ENCODE measurements around the gene ASPHD2.

Gene ASPHD2

GRCh38 chr22:26442086-26442756, 13.2 kb downstream of the ASPHD2 start:
- no peak for DNase-seq (ENCODE audit: low read depth, low spot score)

GRCh38 chr22:26443901-26444690, 15.0 kb downstream of the ASPHD2 start:
- no peak overlapping the region for H3K4me3 ChIP-seq (ENCODE audit: low read length)
- no peak for DNase-seq (ENCODE audit: low read depth, low spot score)

More at GRCh38 chr22:26442086-26442756, 13.2 kb downstream of the ASPHD2 start:
- no peak overlapping the region for H3K4me3 ChIP-seq (ENCODE audit: low read length)

- no peak overlapping the region for H3K4me3 ChIP-seq (ENCODE audit: low read length)
- DNase-seq (ENCODE audit: low read depth, low spot score) = no peak
Measured at GRCh38 chr22:26444777-26445176, 15.7 kb downstream of the ASPHD2 start.

GRCh38 chr22:26445577-26446275, 16.7 kb downstream of the ASPHD2 start:
- H3K4me3 ChIP-seq (ENCODE audit: low read length) = no peak overlapping the region
- DNase-seq (ENCODE audit: low read depth, low spot score) = no peak

GRCh38 chr22:26446808-26447515, 17.9 kb downstream of the ASPHD2 start:
- no peak for DNase-seq (ENCODE audit: low read depth, low spot score)
- no peak overlapping the region for H3K4me3 ChIP-seq (ENCODE audit: low read length)

GRCh38 chr22:26447584-26448329, 18.7 kb downstream of the ASPHD2 start:
- no peak for DNase-seq (ENCODE audit: low read depth, low spot score)
- no peak overlapping the region for H3K4me3 ChIP-seq (ENCODE audit: low read length)

GRCh38 chr22:26448334-26448733, 19.3 kb downstream of the ASPHD2 start:
- H3K4me3 ChIP-seq (ENCODE audit: low read length) = no peak overlapping the region
- DNase-seq (ENCODE audit: low read depth, low spot score) = no peak

DNA sequence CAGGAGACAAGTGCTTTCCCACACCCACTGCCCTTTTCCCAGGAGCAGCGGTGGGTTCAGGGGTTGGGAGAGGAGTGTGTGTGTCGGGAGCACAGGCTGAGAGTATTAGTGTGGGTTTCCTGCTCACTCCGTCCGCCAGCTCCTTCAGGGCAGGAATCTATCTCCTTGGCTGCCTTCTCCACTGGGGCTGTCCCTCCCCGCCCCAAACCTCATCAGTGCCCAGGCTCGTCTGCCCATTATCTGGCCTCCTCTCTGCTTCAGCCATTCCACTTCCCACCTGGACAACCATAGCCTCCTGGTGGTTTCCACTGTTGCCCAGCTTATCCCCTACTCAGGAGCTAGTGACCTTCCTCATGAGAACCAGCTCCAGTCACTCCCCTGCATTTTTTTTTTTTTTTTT, 19.9 kb downstream of the ASPHD2 start:
- H3K4me3 ChIP-seq (ENCODE audit: low read length) = no peak overlapping the region
- no peak for DNase-seq (ENCODE audit: low read depth, low spot score)

- no peak overlapping the region for H3K4me3 ChIP-seq (ENCODE audit: low read length)
- DNase-seq (ENCODE audit: low read depth, low spot score) = no peak
Measured at GRCh38 chr22:26450453-26451185, 21.6 kb downstream of the ASPHD2 start.

DNA sequence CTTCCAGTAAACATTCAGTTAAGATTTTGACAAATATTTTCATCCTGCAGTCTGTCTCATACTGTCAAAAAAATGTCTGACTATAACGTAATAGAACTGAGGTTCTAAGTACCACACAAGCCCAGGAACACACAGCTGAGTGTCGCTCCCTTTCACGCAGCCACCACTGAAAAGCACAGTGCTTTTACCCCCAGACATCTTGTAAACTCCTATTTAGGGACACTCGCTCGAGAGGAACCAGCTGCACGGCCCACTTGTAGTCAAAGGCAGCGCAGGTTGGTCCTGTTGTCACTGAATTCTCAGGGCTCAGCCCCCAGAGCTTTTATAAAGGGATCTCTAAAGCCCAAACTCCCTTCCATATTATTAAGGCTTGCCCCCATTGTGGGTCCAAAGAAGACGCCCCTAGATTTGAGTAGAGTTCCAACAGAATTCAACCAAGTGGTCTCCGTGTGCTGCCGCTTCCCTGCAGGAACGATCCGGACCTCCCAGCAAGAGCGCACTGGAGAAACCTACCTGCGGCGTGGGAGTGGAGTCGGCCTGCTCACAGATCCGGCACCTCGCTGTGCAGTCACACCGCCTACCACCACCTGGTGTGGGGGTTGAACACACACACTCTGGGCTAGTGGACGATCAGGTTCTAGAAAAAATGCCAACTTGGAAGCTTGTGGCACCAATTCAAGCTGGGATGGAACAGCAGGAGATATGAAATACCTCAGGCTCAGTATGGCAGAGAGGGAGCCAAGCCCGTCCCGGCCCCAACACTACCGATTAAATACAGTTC, 23.4 kb downstream of the ASPHD2 start:
- H3K4me3 ChIP-seq (ENCODE audit: low read length) = no peak overlapping the region
- no peak for DNase-seq (ENCODE audit: low read depth, low spot score)

DNA sequence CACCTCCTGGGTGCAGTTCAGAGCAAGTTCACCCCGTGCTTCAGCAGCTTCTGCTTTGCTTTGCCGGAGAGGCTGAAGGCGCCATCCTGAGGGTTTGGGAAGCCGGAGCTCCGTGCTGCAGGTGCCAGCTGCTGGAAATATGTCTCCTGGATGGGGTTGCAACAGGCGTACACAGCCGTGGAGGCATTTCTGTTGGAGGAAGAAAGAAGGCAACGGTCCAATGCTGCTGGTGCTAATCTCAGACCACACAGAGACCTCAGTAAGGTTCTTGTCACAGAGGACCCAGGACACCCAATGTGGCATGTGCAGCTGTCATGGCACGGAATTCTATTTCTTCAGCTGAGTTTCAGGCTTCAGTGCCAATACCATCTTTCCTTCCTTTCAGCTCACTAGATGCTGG, 24.2 kb downstream of the ASPHD2 start:
- DNase-seq (ENCODE audit: low read depth, low spot score) = no peak
- H3K4me3 ChIP-seq (ENCODE audit: low read length) = no peak overlapping the region

DNA sequence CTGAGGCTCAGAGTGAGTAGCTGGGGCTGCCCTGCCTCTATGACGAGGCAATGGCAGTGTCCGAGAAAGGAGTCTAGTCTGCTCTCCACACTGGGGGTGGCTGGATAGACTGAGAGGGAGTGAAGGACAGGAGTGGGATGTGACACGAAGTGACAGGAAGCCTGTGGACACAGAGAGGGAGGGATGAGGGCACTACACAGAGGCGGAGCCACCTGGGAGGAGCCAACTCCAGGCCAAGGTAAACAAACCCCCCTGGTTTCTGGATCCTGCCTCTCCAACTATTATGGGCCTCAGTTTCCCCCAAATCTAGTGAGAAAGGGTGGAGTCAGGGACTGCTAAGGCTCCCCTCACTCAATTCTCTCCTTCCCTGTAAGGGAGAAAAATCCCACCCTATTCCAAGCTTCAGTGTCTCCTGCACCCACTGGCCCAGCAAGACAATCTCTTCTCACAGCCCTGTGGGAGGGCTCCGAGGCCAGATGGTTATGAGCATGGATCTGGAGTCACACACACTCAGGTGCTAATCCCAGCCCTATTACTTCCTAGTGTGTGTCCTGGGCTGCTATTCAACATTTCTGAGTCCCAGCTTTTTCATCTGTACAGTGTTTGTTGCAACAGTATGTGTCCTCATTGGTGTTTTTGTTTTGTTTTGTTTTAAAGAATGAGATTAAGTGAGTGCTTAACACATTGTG, 24.9 kb downstream of the ASPHD2 start:
- no peak overlapping the region for H3K4me3 ChIP-seq (ENCODE audit: low read length)
- no peak for DNase-seq (ENCODE audit: low read depth, low spot score)

DNA sequence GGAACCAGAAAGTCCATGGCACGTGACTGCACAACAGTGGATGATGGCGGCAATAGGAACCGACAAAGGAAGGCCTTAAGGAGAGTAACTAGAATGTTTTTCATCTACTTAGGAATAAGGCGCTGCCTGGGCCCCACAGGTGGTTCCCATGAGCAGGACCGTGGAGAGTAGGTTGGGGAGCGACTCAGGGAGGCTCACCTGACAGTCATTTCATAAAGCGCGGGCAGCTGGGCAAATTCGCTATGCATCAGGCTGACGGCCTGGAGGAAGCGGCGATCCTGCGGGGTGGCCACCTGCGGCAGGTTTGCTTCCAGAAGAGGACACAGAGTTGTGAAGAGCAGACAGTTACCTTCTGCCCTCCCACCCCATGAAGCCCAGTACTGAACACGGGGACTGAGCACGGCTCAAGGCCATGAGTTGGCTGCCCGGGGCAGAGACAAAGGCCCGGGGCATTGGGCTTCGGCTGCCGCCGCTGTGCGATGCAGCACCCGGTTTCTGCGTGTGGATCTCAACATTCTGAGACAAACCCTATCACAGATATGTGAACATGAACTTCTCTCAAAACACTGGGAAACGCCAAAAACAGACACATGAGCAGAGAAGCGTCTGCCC, 28.7 kb downstream of the ASPHD2 start:
- H3K4me3 ChIP-seq (ENCODE audit: low read length) = no peak overlapping the region
- DNase-seq (ENCODE audit: low read depth, low spot score) = no peak

DNA sequence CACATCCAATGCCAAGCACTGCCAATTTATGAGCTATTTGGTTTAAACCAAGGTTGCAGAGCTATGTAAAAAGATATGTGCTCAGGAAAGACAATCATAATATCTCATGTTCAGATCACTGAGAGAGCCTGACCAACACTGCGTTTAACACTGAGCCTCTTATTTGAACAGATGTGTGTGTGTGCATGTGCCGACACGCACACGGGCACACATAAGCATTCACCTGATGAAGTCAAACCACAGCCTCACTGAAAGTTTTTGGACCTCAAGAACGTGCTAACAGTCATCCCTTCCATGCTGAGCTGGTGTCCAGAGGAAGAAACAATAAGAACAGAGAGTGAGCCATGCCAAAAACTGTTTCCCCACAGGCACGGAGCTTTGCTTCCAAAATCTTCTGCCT, 31.1 kb downstream of the ASPHD2 start:
- DNase-seq (ENCODE audit: low read depth, low spot score) = no peak
- H3K4me3 ChIP-seq (ENCODE audit: low read length) = no peak overlapping the region

GRCh38 chr22:26461188-26461810, 32.2 kb downstream of the ASPHD2 start:
- H3K4me3 ChIP-seq (ENCODE audit: low read length) = no peak overlapping the region
- DNase-seq (ENCODE audit: low read depth, low spot score) = no peak

DNA sequence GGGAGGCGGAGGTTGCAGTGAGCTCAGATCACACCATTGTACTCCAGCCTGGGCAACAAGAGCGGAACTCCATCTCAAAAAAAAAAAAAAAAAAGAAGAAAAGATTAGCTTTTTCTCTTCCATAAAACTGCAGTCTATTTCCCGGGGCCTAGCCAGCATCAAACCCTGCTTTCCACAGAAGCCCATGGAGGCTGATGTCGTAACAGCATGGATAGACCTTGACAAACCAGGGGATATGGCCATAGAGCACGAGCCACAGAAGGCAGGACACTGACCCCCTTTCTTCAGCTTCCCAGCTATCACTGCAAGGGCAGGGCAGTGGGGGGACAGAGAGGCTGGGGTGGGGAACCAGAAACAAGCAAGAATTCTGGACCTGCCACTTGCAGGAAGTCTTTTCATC, 33.0 kb downstream of the ASPHD2 start:
- no peak overlapping the region for H3K4me3 ChIP-seq (ENCODE audit: low read length)
- DNase-seq (ENCODE audit: low read depth, low spot score) = no peak

Data from Jurkat, Clone E6-1 (cell line).